ENCODE data around the gene NUFIP2.
"Not testable (repeated sequence)": the region's sequence is repeated elsewhere in the genome, so short reads cannot be mapped to it uniquely, and the experiment has no call there.

NUFIP2 gene

DNA sequence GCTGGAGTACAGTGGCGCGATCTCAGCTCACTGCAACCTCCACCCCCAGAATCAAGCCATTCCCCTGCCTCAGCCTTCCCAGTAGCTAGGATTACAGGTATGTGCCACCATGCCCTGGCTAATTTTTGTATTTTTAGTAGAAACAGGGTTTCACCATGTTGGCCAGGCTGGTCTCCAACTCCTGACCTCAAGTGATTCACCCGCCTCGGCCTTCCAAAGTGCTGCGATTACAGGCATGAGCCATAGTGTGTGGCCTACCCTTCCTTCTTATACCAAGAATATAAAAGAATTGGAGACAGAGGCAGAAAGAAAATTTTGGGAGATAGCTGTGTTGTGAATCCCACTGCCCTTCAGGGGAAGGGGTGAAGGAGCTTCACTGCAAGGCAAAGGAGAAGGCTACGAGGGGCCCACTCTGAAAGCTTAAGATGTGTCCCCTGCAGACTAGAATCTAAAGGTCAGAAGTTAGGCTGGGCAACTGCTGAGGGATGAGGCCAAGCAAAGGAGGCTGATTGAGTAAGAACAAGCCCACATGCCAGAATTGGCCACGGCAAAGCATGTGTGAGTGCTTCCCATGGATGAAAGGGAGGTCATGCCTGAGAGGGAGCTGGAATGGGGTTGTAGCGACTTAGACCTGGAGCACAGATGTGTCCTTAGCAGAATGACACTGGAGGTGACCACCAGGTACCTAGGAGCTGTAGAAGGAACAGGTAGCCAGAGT, 55.7 kb downstream of the NUFIP2 start:
- DNase-seq, result no peak

DNA sequence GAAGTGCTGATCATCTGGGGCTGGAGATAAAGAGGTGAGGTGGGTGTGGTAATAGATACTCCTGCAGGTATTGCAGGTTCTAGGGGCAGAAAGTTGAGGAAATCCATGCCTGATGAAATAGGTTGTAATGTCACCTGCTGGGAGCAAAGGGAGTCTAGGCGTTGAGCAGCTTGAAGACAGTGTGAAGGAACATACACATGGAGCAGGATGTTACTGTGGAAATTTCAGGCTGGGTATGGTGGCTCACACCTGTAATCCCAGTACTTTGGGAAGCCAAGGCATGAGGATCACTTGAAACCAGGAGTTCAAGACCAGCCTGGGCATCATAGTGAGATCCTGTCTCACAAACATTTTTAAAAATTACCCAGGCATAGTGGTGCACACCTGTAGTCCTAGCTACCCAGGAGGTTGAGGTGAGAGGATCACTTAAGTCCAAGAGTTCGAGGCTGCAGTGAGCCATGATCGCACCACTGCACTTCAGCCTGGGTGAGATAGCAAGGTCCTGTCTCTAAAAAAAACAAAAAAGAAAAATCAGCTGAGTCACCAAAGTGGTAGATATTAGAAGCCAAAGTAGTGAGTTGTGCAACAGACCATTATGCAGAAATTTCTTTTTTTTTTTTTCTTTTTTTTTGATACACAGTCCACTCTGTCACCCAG, 56.3 kb downstream of the NUFIP2 start:
- DNase-seq, result no peak

DNA sequence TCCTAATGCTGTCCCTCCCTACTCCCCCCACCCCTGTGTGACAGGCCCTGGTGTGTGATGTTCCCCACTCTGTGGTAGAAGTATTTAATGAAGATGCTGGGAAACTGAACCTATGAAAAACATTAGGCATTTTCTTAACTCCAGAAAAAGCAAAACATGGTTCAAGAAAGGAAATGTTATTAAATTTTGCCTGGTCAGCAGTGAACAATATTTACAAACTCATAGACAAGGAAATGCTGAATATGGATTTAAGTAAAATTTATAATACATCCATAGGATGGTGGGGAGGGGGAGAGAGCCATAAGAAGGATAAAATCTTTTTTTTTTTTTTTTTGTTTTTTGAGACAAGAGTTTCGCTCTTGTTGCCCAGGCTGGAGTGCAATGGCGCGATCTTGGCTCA, 58.0 kb downstream of the NUFIP2 start:
- no peak for DNase-seq

DNA sequence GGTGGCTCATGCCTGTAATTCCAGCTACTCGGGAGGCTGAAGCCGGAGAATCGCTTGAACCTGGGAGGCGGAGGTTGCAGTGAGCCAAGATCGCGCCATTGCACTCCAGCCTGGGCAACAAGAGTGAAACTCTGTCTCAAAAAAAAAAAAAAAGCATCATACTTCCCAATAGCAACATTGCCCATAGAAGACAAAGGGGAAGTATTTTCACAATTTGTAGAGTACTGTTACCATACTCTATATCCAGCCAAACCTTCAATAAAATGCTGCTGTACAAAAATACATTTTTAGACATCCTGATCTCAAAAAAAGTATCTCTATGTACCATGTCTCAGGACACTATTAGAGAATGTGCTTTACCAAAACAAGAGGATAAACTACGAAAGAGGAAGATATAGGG, 59.0 kb downstream of the NUFIP2 start:
- not testable (repeated sequence) for DNase-seq

DNA sequence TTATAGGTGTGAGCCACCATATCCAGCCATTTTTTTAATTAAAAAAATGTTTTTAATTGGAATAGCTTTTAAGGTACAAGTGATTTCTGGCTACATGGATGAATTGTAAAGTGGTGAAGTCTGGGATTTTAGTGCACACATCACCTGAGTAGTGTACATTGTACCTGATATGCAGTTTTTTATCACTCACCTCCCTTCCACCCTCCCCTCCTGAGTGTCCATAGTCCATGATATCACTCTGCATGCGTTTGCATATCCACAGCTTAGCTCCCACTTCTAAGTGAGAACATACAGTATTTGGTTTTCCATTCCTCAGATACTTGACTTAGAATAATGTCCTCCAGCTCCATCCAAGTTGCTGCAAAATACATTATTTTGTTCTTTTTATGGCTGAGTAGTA, 60.6 kb downstream of the NUFIP2 start:
- no peak for DNase-seq

DNA sequence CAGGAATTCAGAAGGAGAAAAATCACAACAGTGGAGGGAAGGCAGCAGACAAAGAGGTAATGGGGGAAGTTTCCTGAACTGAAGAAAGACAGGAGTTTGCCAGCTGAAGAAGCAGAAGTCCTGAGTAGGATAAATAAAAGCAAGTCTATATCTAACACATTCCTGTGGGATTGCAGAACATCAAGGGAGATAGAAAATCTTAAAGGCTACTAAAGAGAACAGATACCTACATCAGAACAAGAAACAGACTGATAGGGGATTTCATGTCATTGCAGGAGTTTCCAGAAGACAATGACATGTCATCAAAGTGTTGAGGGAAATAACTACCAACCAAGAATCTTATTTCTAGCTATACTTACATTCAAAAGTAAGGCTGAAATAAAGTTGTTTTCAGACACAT, 68.6 kb downstream of the NUFIP2 start:
- no peak for DNase-seq

DNA sequence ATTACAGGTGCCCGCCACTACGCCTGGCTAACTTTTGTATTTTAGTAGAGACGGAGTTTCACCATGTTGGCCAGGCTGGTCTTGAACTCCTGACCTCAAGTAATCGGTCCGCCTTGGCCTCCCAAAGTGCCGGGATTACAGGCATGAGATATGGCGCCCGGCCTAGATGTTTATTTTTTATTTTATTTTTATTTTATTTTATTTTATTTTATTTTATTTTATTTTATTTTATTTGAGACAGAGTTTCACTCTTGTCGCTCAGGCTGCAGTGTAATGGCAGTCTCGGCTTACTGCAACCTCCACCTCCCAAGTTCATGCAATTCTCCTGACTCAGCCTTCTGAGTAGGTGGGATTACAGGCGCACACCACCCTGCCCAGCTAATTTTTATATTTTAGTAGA, 72.6 kb downstream of the NUFIP2 start:
- DNase-seq, result not testable (repeated sequence)

DNA sequence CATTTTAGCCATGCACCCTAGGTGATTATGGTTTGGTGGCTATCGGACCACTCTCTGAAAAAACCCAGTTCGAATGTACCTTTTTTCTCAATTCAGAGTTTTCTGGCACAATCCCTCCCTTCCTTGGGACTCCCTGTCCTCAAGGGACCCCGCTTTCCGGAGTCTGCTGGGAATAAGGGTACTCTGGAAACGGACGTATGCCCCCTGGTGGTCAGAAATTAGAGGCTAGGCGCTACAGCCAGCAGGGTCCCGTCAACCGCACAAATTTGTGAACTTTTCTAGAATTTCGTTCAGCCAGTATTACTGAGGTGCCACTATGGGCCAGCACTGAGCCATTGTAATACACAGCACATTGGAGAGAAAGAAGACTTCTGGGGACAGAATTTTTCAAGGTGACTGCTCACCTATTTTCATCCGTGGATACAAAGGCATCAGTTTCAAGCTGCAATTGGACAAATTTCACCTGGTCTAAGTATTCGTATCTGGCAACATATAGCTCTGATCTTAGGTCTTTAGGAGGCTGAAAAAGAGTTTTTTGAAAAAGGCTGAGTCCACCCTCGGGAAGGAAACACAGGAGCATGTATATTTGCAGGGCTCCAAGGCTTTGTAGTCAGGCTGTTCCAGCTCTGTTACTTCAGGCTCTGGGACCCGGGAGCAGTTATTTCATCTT, 74.4 kb downstream of the NUFIP2 start:
- peak; percentile 76 for DNase-seq

DNA sequence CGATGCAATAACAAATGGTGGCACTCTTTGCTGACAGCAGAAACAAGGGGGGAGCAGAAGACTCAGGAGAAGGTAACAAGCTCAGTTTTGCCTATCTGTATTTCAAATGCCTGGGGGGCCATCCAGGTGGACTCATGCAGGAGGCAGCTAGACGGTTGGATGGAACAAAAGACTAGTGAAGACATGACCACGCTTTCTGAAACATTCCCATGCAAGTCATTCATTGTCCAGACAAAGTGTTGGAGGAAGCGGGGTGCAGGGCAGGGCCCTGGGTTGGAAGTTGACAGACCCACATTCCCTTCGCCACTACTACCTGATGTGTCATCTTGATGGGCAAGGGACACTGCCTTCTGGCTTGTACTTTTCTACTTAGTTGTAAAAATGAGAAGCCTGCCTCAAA, 77.1 kb downstream of the NUFIP2 start:
- no peak for DNase-seq

DNA sequence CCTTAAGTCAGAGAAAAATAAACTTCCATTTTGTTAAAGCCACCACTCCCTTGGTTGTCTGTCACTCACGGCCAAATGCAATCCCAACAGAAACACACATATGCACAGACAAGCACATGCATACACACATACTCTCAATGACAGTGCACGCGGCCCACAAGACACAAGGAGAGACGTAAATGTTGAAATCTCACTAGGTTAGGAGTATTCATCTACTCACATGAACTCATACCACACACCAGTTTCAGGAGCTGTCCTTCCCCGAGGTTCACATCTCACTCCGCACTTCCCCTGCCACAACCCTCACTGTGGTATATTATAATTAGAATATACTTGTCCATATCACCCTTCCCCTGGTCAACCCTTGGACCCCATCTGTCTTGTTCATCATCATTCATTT, 77.8 kb downstream of the NUFIP2 start:
- DNase-seq, result no peak

DNA sequence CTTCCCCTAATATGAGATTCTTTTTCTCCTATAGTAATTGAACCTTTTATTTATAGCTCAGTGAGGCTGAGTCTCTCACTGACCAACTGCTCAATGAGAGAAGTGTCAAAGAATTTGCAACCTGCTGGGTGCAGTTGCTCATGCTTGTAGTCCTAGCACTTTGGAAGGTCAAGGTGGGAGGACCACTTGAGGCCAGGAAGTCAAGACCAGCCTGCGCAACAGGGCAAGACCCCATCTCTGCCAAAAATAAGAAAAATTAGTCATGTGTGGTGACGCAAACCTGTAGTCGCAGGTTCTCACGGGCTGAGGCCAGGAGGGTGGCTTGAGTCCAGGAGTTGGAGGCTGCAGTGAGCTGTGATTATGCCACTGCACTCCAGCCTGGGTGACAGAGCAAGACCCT, 78.2 kb downstream of the NUFIP2 start:
- no peak for DNase-seq

DNA sequence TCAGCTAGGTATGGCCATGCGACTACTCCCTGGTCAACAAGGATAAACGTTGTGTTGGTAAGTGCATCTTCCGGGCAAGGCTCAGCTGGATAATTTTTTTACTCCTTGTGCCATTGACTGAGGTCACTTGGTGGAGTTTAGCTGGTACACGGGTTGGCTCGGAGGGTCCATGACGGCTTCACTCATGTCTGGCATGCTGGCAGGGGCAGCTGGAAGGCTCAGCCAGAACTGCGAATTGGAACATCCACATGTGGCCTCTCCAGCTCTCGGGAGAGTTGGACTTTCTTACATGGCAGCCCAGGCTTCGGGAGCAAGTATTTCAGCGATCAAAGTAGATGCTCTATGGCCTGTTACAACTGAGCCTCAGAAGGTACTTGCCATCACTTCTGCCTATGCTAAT, 78.8 kb downstream of the NUFIP2 start:
- no peak for DNase-seq

DNA sequence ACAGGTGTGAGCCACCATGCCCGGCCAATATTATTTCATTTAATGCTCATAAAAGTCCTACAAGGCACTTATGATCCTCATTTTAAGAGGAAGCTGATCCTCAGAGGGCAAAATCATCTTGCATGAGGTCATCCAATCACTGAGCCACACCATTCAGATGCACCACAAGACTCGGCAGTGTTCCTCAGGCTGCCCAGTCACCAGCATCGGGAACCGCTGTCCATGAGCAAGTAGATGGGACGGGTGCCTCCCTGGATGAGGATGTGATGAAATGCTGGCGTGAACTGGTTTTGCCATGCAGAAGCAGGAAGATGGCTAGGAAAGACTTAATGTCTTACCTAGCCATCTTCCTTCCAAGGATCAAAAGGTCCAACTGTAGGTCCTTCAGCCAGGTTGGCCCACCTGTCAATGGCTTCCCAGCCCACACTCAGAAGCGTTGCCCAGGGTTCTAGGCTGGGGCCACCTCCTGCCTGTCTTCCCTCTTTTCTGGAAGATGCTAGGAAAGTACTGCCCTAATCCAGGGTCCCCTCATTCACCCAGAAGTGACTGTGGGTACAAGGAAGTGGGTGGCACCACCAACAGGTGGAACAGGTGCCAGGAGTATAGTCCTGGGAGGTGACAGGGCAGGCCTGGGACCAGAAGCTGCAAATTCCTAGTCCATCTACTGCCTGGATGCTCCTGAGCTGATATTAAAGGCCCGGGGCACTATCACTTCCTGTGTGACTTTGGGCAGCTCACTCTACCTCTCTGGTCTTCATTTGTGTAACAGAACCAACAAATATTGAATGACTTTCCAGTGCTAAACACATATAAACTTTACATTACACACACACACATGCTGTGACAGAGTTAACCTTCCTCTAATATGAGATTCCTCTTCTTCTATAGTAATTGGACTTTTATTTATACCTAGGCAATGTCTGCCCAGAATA, 79.5 kb downstream of the NUFIP2 start:
- no peak for DNase-seq

DNA sequence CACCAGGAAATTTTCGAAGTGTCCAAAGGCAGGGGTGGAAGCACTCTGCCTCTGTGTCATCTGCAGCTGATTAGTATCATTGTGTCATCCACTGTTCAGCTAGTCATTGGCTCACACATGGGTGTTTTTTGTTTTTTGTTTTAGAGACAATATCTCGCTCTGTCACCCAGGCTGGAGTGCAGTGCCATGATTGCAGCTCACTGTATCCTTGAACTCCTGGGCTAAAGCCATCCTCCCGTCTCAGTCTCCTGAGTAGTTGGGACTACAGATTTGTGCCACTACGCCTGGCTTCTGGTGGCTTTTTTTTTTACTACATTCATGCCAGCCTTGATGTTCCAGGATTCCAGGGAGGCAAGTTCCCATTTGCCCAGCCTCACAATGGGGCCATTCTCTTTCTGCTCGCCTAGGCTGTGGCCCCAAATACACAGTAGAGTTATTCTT, 81.2 kb downstream of the NUFIP2 start:
- no peak for DNase-seq

DNA sequence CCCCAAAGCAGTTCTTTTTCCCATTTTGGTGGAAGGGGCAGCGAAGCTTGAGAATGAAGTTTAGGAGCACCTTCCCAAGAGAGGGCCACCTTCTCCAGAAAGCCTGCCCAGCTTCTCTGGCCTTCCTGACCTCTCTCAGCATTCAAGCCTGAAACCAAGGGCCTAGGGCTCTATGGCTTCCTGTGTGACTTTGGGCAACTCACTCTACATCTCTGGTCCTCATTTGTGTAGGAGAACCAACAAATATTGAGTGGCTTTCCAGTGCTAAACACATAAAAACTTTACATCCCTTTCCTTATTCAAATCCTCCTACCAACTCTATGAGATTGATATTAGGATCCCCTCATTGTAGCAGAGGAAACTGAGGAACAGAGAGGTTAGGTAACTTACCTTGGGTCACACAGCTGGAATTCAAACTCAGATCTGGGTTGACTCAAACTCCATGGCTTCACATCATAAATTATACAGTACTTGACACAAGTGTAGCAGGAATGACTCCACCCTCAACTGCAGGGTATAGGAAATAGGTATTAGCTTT, 81.8 kb downstream of the NUFIP2 start:
- no peak for DNase-seq

DNA sequence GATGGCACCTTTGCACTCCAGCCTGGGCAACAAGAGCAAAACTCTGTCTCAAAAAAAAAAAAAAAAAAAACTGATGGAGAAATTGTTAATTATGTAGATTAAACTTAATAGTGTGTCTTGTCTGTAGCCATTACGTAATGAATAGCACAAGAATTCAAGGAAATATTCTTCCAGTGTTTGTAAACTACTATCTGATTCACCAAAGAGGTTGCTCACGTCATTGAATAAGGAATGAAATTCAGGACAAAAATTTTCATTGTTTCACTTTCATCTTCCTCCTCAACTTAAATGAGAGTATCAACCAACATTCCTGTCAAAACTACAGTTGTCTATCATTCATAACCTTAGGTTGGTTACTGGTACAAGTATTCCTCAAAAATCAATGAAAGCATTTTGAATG, 83.1 kb downstream of the NUFIP2 start:
- DNase-seq, result no peak

DNA sequence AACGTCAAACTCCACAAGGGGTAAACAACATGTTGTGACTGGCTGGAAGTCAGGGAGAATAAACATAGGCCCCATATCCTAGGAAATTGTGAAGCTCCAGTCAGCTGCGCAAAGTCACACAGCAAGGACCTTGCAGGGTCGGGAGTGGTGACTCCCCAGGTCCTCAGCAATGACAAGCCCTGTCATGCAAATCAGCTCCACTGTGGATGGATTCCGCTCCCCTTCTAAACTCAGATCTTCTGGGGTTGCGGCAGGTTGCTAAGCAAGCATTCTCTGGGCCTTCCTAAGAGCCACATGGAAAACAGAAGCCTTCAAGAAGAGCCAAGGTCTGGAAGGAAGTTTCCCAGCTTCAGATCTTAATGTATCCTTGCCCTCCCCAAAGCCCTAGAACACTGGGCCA, 84.9 kb downstream of the NUFIP2 start:
- no peak for DNase-seq

DNA sequence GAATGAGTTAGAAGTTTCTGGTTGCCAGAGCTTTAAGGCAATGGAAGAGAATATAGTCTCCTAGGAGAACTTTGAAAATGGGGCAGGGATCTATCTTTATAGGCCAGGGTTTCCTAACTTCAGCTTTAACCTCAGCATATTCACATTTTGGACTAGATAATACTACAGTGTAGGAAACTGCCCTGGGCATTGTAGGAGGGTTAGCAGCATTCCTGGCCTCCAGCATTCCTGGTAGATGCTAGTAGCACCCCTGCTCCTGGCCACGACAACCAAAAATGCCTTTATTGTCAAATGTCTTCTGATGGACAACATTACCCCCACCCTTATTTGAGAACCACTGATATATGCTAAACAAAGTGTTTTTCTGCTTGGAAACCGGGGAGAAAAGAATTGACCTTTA, 86.0 kb downstream of the NUFIP2 start:
- no peak for DNase-seq

Measured in NCI-H1436 (cell line).